HG02885 (cell line): Measurements from ENCODE around the gene SUCNR1.
"Not testable (repeated sequence)": the region's sequence is repeated elsewhere in the genome, so short reads cannot be mapped to it uniquely, and the experiment has no call there.

Source experiments
- ATAC-seq: cut with Tn5 transposase; IDR thresholded peaks from one replicate; pipeline ENCODE4 v1.9.1; 2021; ENCODE audit warnings: mild to moderate bottlenecking; ENCODE audit not compliant: unreplicated experiment, poor library complexity

Gene SUCNR1

GRCh38 chr3:151927915-151928525, 54.6 kb downstream of the SUCNR1 start:
- not testable (repeated sequence) for ATAC-seq

GRCh38 chr3:151931171-151931570, 57.7 kb downstream of the SUCNR1 start:
- ATAC-seq = no peak

- ATAC-seq = no peak
Observed at GRCh38 chr3:151933234-151933853, 59.9 kb downstream of the SUCNR1 start.
